HFFc6 (cell line): ENCODE measurements around the gene RAB8B. TPM values are rescaled to one million over a fixed set of nuclear protein-coding genes. Genes with fewer than 3 reads are reported as not detected.
A peak's percentile ranks its signal among the peaks of the same experiment; 100 is the strongest.

Experiments used
- DNase-seq: peaks from one replicate; pipeline ENCODE4 v3.0.0-alpha.2; 2018
- H3K27ac Mint-ChIP-seq: 2 replicates; pipeline ENCODE4 v1.8.0; 2020; ENCODE audit warnings: mild to moderate bottlenecking, mixed read lengths
- H3K27me3 Mint-ChIP-seq: 2 replicates; pipeline ENCODE4 v1.8.0; 2021; ENCODE audit warnings: mild to moderate bottlenecking, moderate library complexity, mixed read lengths; ENCODE audit not compliant: insufficient read depth
- H3K36me3 Mint-ChIP-seq: 2 replicates; pipeline ENCODE4 v1.8.0; 2021; ENCODE audit warnings: low read depth, mixed read lengths
- H3K4me1 Mint-ChIP-seq: 2 replicates; pipeline ENCODE4 v1.8.0; 2020; ENCODE audit warnings: low read depth, mixed read lengths
- H3K4me3 Mint-ChIP-seq: 2 replicates; pipeline ENCODE4 v1.8.0; 2020; ENCODE audit warnings: mild to moderate bottlenecking, moderate library complexity, mixed read lengths
- H3K9me3 Mint-ChIP-seq: 2 replicates; pipeline ENCODE4 v1.8.0; 2020; ENCODE audit warnings: mild to moderate bottlenecking, mixed read lengths
- total RNA-seq, 6 experiments: library from RNA; stranded (reverse); fragmentation: NEBNext Ultra II Directional; extraction: Animal tissue kit (Norgen Biotek cat#: 25700); gene quantifications; 2 replicates in 1 of 6; 3 replicates in 5 of 6; pipeline ENCODE4 v1.2.3, GENCODE V29; 2021
- TF ChIP-seq, protein P1 (sequence below): fragments of 200-600 bp; sonication (generic); IDR thresholded peaks from 2 replicates; pipeline ENCODE4 v1.5.0; 2021; ENCODE audit warnings: antibody characterized with exemption, mild to moderate bottlenecking

Gene RAB8B
- total RNA-seq, 6 experiments from 2014 or later, result 24.7 to 38.4 (median 33.2) TPM

DNA sequence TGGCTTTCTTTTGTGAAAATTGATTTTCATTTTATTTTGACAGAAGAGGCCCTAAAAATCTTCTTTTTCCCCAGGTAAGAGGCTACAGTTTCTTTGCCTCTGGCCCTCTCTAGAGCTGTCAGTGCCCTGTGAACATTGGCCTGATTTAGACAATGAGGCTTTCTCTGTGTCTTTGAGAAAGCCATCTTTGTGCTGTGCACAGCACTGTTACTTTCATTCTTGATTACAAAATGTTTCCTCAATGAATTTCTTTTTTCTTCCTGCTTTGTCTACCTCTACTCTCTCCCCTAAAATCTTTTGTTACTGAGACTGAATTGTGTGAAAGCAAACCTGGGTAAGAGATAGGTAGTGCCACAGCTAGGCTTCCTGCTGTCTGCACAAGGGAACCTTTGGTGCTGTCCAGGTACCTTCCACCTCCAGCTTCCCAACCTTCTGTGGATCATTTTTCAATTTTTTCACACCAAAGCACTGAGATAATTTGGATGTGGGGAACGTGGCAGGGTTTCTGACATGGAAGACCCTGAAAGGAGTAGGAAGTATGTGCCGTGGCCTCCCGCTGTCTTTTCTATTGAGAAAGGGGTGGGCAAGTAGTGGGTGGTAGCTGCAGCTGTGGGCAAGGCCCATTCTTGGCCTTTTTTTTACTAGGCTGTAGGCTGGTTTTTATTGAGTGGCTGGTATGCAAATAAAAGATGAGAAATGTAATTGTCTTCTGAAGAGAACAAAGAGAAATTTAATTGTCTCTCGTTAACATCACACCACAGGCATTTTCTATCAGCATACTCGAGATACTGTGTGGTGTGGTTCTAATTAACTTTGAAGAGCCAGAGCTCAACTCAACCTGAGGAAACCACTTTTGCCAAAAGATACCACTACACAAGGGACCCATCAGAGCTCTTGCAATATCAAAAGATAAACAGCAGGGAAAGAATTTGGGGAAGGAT, 21.0 kb downstream of the RAB8B start:
- H3K27me3 Mint-ChIP-seq, result peaks cover 2% of the 10 kb centered on the region; the same call in 1 of the 2 replicates
- DNase-seq, result no peak
- peaks cover 46% of the 10 kb centered on the region for H3K4me1 Mint-ChIP-seq
- H3K9me3 Mint-ChIP-seq, result no peaks in the 10 kb centered on the region
- peaks cover 8% of the 10 kb centered on the region for H3K36me3 Mint-ChIP-seq
- H3K4me3 Mint-ChIP-seq, result no peak overlapping the region
- peak overlapping the region; percentile 89 for H3K27ac Mint-ChIP-seq
- TF ChIP-seq, protein P1, sequence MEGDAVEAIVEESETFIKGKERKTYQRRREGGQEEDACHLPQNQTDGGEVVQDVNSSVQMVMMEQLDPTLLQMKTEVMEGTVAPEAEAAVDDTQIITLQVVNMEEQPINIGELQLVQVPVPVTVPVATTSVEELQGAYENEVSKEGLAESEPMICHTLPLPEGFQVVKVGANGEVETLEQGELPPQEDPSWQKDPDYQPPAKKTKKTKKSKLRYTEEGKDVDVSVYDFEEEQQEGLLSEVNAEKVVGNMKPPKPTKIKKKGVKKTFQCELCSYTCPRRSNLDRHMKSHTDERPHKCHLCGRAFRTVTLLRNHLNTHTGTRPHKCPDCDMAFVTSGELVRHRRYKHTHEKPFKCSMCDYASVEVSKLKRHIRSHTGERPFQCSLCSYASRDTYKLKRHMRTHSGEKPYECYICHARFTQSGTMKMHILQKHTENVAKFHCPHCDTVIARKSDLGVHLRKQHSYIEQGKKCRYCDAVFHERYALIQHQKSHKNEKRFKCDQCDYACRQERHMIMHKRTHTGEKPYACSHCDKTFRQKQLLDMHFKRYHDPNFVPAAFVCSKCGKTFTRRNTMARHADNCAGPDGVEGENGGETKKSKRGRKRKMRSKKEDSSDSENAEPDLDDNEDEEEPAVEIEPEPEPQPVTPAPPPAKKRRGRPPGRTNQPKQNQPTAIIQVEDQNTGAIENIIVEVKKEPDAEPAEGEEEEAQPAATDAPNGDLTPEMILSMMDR, result no peak

DNA sequence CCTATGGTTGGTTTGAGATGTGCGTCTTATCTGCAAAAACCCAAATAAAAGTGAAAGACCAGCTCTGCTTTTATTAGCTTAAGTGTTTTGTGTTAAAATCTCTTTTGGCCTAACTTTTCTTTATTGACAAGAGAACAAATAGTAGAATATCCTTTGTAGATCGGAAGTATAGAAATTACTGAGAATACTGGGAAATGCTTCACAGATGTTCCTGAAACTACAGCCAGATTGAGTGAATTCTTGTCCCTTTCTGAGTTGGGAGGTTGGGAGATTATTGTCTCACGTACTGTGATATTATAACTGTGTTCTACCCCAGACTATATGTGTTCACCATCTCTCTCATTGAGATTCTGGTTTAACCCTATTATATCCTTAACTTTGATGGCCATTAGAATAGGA, 21.7 kb downstream of the RAB8B start:
- peak overlapping the region; percentile 47; the same call in 1 of the 2 replicates for H3K4me3 Mint-ChIP-seq
- TF ChIP-seq, protein P1, result no peak
- H3K36me3 Mint-ChIP-seq, result peaks cover 8% of the 10 kb centered on the region
- peaks cover 46% of the 10 kb centered on the region for H3K4me1 Mint-ChIP-seq
- no peaks in the 10 kb centered on the region for H3K9me3 Mint-ChIP-seq
- H3K27ac Mint-ChIP-seq, result peak overlapping the region; percentile 89
- H3K27me3 Mint-ChIP-seq, result peaks cover 2% of the 10 kb centered on the region; the same call in 1 of the 2 replicates
- DNase-seq, result no peak

DNA sequence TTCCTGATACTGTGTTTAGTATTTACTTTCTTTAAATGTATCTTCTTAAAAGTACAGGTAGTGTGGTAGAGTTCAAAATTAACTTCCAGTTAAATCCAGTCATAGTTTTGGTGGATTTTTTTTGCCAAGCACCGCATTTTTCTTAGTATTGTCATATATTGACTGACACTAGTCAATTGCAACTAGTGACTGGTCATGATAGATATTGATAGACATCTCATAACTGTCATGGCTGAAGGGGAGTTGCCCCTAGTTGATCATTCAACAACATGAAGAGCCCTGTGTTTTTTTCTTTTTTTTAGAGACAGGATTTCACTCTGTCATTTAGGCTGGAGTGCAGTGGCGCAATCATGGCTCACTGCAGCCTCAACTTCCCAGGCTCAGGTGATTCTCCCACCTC, 22.1 kb downstream of the RAB8B start:
- no peaks in the 10 kb centered on the region for H3K9me3 Mint-ChIP-seq
- DNase-seq, result no peak
- H3K27me3 Mint-ChIP-seq, result peaks cover 2% of the 10 kb centered on the region; the same call in 1 of the 2 replicates
- peaks cover 46% of the 10 kb centered on the region for H3K4me1 Mint-ChIP-seq
- peak overlapping the region; percentile 89 for H3K27ac Mint-ChIP-seq
- H3K36me3 Mint-ChIP-seq, result peaks cover 8% of the 10 kb centered on the region
- TF ChIP-seq, protein P1, result no peak
- H3K4me3 Mint-ChIP-seq, result peak overlapping the region; percentile 68; the same call in 1 of the 2 replicates

DNA sequence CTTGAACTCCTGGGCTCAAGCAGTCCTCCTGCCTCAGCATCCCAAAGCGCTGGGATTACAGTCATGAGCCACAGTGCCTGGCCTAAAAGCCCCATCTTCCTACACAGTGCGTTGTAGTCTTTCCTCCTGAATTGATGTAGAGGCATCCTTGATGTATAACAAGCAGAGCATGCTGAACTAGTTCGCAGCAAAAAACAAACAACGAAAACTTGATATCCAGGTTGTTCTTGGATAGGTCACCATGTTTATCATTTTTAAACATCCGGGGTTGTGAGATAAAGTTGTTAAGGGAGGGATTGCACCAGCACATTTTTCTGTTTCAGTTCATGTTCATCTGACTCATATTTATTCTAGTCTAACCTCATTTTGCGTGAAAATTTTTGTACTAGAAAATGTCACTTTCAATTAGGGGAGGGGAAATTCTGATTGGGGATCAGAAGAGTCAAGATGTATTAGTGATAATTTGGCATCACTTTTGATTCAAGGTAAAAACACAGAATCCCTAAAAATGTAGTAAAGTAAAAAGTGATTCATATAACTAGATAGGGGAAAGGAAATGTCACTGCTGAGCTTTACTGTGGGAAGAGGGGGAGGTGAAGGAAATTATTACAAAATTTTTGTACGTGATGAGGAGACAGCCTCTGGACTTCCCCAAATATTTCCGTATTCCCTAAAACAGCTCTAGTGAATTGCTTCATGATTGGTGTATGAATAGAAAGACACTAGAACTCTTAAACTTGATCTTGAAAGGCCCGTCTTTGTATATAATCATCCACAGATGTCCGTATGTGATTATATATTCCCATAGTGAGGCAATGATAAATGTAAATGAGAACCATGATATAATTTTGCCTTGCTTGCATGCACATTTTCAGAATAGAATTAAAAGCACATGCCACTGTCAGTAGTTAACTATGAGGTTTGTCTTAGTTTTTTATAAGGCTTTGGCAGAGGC, 22.9 kb downstream of the RAB8B start:
- H3K4me3 Mint-ChIP-seq, result peak overlapping the region; percentile 68
- no peaks in the 10 kb centered on the region for H3K9me3 Mint-ChIP-seq
- DNase-seq, result peak; percentile 58
- H3K36me3 Mint-ChIP-seq, result peaks cover 4% of the 10 kb centered on the region
- H3K27me3 Mint-ChIP-seq, result no peaks in the 10 kb centered on the region
- peaks cover 45% of the 10 kb centered on the region for H3K4me1 Mint-ChIP-seq
- H3K27ac Mint-ChIP-seq, result peak overlapping the region; percentile 89
- TF ChIP-seq, protein P1, result no peak

DNA sequence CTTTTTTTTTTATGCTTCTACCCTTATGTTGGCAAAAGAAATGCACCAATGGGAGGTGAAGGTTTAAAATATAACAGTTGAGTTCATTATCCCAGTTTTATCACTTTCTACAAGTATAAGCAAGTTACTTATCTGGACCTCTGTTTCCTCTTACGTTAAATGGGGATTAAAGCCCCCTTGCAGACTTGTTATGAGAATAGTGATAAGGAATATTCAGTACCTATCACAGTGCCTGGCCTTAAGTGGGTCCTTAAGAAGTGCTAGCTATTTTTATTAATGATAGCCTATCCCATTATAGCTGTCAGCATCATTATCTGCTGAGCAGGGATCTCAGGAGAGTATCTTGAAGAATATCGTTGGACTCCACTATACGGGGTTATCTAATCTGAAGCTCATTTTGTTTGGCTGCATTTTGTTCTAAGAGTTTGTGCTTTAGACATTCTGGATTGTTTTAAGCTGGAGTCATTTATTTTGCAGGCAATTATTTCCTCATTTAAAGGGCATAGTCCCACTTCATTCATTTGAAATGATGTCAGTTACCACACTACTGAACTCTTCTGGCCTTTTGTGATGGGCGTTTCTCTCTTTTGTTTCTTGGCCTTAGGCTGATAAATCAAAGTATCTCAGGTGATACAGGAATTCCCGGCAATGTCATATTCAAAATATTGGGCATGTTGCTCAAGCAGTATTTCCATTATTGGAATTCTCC, 28.8 kb downstream of the RAB8B start:
- peak; percentile 42 for DNase-seq
- Mint-ChIP-seq H3K27me3 (no peaks in the 10 kb centered on the region), H3K4me1 (peaks cover 52% of the 10 kb centered on the region), H3K27ac (peak overlapping the region; percentile 63), H3K4me3 (peak overlapping the region; percentile 24; the same call in 1 of the 2 replicates), H3K9me3 (no peaks in the 10 kb centered on the region), H3K36me3 (no peaks in the 10 kb centered on the region)
- TF ChIP-seq, protein P1, result no peak
